GM18907 (cell line): Measurements from ENCODE around the gene BEST2.
"Not testable (repeated sequence)": the region's sequence is repeated elsewhere in the genome, so short reads cannot be mapped to it uniquely, and the experiment has no call there.

Experiments used
- ATAC-seq: cut with Tn5 transposase; IDR thresholded peaks from one replicate; pipeline ENCODE4 v1.9.1; 2021; ENCODE audit warnings: mild to moderate bottlenecking, moderate library complexity; ENCODE audit not compliant: unreplicated experiment

Gene BEST2

DNA sequence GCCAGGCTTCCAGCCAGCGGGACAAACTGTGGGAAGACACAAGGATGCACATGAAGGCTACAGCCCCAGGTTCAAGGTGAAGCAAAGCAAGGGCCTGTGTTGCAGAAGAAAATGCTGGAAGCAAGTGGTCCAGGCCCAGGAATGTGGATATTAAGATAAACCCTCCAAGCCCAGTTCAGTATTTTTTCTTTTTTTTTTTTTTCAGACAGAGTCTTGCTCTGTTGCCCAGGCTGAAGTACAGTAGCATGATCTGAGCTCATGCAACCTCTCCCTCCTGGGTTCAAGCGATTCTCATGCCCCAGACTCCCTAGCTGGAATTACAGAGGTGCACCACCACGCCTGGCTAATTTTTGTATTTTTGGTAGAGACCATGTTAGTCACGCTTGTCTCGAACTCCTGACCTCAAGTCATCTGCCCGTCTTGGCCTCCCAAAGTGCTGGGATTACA is 45.6 kb downstream of the BEST2 start:
- ATAC-seq: no peak

DNA sequence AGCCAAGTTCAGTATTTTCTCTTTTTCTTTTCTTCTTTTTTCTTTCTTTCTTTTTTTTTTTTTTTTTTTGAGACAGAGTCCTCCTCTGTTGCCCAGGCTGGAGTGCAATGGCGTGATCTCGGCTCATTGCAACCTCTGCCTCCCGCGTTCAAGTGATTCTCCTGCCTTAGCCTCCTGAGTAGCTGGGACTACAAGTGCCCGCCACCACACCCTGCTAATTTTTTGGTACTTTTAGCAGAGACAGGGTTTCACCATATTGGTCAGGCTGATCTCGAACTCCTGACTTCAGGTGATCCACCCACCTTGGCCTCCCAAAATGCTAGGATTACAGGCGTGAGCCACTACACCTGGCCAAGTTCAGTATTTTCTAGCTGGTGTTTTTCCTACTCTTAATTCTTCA is 46.0 kb downstream of the BEST2 start:
- ATAC-seq: not testable (repeated sequence)

DNA sequence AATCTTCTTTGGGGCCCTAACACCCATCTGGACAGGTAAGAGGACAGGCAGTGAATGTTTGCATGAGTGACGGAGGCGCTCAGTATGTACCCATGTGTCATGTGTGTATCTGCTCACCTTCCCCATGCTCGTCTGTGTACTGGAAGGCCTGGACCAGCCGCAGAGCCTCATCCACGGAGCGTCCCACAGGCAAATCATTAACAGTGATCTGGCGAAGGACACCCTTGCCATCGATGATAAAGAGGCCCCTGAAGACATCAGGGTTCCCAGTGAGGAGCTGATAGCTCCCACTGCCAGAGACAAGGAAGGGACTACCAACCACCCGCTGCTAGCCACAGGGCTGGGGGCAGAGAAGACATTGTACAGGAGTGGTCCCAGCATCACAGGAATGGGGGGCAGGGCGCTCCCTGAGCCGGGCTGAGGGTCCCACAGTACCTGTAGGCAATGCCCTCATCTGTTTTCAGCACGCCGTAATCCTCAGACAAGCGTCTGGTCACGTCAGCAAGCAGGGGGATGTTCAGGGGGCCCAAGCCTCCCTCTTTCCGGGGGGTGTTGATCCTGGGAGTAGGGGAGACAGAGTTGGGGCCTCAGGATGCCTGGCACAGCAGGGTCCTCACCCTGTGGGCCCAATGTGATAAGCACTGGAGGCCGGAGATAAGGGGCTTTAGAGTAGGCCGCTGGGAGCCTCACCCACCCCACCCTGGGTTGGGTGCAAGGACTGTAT is 48.3 kb downstream of the BEST2 start:
- ATAC-seq: no peak

DNA sequence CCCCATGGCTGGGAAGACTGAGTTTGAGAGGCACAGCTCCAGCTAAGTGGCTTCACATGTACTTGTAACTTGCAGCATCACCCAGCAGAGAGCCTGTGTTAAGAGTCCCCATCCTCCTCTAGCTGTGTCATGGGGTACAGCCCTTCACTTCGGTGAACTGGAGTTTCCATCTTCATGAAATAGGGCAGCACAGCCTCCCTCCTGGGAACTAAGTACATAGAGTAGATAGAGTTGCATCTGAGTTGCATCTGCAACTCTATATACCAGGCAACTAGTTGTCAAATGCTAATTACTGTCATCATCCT is 48.8 kb downstream of the BEST2 start:
- ATAC-seq: no peak

DNA sequence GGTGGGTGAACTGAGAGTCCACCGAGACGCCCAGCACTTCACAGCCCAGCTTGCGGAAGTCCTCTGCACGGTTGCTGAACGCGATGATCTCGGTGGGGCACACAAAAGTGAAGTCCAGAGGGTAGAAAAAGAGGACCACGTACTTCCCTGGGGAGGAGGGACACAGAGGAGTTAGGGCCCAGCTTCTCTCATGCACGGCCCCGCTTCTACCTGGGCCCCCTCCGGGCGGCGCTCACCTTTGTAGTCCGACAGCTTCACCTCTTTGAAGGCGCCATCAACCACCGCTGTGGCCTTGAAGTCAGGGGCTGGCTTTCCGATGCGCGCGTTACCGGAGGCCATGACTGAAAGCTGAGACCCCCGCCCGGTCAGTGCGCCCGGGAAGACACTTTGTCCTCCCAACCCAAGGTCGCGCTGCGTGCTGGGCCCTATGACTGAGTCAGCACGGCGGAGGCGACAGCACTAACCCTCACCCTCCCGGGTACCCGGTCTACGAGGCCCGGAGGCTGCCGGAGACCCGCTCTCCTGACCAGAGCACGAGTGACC is 49.4 kb downstream of the BEST2 start:
- no peak for ATAC-seq

DNA sequence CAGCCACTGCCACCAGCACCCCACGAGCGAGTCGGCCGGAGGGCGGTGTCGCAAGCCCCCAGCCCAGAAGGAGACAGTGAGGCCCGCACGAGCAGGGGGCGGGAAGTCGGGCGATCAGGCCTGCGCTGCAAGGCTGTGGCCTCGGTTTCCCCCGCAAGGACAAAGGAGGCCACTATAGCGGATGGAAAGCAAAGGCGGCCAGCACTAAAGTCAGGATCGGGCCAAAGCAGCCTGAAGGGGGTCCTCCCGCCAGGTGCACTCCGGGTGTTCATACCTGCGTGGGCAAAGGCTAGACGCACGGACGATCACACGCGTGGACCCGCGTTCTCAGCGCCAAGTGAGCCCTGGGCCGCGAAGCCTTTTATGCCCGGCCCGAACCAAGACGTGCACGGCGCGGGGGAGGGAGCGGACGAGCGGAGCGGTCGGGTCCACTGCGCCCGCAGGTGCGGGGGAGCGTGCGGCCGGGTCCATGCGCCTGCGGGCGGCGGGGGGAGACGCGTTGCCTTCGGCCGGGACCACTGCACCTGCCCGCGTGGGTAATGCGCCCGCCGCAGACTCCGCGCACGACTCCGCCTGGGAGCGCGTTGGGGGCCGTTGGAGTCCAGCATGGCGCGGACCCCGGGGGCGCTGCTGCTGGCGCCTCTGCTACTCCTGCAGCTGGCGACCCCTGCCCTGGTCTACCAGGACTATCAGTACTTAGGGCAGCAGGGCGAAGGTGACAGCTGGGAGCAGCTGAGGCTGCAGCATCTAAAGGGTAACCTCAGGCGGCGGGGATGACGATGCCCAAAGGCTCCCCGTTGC is 50.1 kb downstream of the BEST2 start, which contains the start of the genes PRDX2 and THSD8:
PRDX2 (minus strand) TSS at position 335 of the 801 bp plus-strand sequence. CDS start 539 bp downstream, outside the sequence.
THSD8 (plus strand) TSS at position 604 of the 801 bp plus-strand sequence; CDS start at position 607, 3 bp downstream.
- ATAC-seq: no peak

DNA sequence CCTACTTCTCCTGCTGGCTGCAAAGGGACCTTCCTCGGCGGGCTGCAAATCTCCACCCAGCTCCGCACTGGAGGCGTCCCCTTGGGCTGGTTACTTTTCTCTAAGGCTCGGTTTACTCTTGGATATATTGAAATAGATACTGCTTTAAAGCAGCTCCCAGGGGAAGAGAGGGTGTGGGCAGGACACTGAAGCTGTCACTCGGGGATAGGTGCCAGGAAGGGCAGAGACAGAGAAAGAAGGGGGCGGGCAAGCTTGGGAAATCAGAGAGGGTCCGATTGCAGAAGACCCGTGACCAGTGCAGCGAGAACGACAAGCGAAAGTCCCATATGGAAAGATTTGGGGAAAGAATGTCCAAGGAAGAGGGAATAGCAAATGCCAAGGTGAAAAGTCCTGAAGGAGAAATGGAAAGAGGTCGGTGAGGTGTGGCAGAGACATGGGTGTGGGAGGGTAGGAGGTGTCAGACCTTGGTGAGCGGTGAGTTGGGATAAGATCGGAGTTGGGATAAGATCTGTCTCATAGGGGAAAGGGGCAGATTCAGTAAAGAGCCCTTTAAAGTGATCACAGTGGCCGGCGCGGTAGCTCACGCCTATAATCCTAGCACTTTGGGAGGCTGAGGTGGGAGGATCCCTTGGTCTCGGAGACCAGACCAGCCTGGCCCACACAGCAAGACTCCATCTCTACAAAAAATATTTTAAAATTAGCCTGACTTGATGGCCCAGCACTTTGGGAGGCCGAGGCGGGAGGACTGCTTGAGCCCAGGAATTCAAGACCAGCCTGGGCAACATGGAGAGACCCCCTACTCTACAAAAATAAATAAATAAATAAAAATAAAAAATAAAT is 50.9 kb downstream of the BEST2 start:
- ATAC-seq: no peak

DNA sequence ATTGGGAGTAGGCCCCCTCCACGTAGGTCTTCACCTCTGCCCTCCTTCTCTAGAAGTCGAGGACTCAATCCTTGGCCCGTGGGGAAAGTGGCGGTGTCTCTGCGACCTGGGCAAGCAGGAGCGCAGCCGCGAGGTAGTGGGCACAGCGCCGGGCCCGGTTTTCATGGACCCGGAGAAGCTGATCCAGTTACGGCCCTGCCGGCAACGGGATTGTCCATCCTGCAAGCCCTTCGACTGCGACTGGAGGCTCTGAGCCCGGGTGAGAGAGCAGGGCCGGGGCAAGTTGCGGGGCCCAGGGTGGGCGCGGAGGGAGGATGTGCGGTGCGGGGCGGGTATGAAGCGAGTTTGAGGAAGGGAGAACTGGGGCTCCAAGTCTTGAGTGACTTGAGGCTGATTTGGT is 52.5 kb downstream of the BEST2 start:
- ATAC-seq: no peak

DNA sequence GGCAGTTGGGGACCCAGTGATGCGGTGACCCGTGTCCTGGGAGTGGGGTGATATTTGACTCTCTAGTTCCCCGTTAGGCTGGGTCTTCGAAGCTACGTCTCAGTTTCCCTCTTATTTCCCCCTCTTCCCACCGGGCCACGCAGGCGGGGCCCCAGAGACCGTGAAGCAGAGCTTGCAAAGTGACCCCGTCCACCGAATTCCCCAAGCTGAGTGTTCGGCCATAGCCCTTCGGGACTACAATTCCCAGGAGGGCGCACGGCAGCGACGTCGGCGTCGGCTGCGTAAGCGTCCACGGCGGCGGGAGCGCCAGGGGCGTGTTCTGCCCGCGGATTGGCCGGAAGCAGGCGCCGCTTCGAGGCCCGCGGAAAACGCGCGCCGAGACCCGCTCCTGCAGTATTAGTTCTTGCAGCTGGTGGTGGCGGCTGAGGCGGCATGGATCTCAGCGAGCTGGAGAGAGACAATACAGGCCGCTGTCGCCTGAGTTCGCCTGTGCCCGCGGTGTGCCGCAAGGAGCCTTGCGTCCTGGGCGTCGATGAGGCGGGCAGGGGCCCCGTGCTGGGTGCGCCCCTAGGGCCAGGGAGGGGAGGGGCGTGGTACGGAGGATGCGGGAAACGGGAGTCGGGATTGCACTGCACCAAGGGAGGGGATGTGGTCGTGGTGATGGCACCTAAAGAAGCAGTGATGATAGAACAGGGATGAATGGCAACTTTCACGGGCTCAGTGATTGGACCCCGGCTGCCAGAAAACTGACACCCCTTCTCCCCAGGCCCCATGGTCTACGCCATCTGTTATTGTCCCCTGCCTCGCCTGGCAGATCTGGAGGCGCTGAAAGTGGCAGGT is 54.9 kb downstream of the BEST2 start, which contains the start of gene RNASEH2A:
RNASEH2A (plus strand) TSS at position 343 of the 840 bp plus-strand sequence; CDS start at position 433, 90 bp downstream.
- peak; percentile 81 for ATAC-seq
